Activated naive CD8-positive, alpha-beta T cell treated with anti-CD3 and anti-CD28 coated beads, Interleukin-2, amount 10 ng/mL, durations not matched to agents 7 days and 5 days (primary cell): ENCODE data around the gene HIPK4. TPM values are rescaled to one million over a fixed set of nuclear protein-coding genes. Genes with fewer than 3 reads are reported as not detected.
"Not testable (repeated sequence)": the region's sequence is repeated elsewhere in the genome, so short reads cannot be mapped to it uniquely, and the experiment has no call there.

Experiments
- ATAC-seq: fragments of 150-1000 bp; cut with Tn5 transposase; one replicate; pipeline ENCODE4 v1.10.0; 2021; ENCODE audit warnings: low read depth, moderate library complexity
- POLR2A ChIA-PET: fragments of 350-600 bp; sonication (Branson Sonifier 250); formaldehyde crosslinking; loops from one replicate; lab custom pipeline; 2021; ENCODE audit warnings: antibody characterized with exemption; lab: Charles Lee
- DNase-seq: peaks from one replicate; pipeline ENCODE4 v3.0.0; 2021
- H3K27ac Mint-ChIP-seq: one replicate; pipeline ENCODE4 v1.8.0; 2022; ENCODE audit warnings: mild to moderate bottlenecking, mixed read lengths
- H3K27me3 Mint-ChIP-seq: one replicate; pipeline ENCODE4 v1.8.0; 2022; ENCODE audit warnings: mild to moderate bottlenecking, moderate library complexity, mixed read lengths
- H3K36me3 Mint-ChIP-seq: one replicate; pipeline ENCODE4 v1.8.0; 2021; ENCODE audit warnings: mild to moderate bottlenecking, mixed read lengths
- H3K4me1 Mint-ChIP-seq: one replicate; pipeline ENCODE4 v1.8.0; 2021; ENCODE audit warnings: mixed read lengths
- H3K4me3 Mint-ChIP-seq: one replicate; pipeline ENCODE4 v1.8.0; 2022; ENCODE audit warnings: mild to moderate bottlenecking, moderate library complexity, mixed read lengths
- H3K9me3 Mint-ChIP-seq: one replicate; pipeline ENCODE4 v1.8.0; 2021; ENCODE audit warnings: mixed read lengths
- total RNA-seq, 2 experiments: library from RNA; stranded (reverse); gene quantifications; one replicate each; pipeline ENCODE4 v1.2.3, GENCODE V29; 2021

HIPK4 gene
- total RNA-seq, 2 experiments from 2014 or later: 0.11 TPM; not detected in 1

GRCh38 chr19:40377876-40378385 lies 12.1 kb downstream of the HIPK4 start:
- POLR2A ChIA-PET: no interaction called here
- ATAC-seq (no peak), DNase-seq (no peak)
- no peaks in the 10 kb centered on the region for H3K27me3 Mint-ChIP-seq
- H3K27ac Mint-ChIP-seq: no peak overlapping the region
- H3K4me1 Mint-ChIP-seq: peaks cover 17% of the 10 kb centered on the region
- no peaks in the 10 kb centered on the region for H3K9me3 Mint-ChIP-seq
- H3K4me3 Mint-ChIP-seq: no peak overlapping the region
- H3K36me3 Mint-ChIP-seq: peaks cover under 1% of the 10 kb centered on the region

GRCh38 chr19:40376286-40376862 lies 13.6 kb downstream of the HIPK4 start:
- POLR2A ChIA-PET: no interaction called here
- no peaks in the 10 kb centered on the region for H3K9me3 Mint-ChIP-seq
- ATAC-seq (no peak), DNase-seq (no peak)
- peaks cover 1% of the 10 kb centered on the region for H3K36me3 Mint-ChIP-seq
- H3K27ac Mint-ChIP-seq: no peak overlapping the region
- H3K4me3 Mint-ChIP-seq: no peak overlapping the region
- no peaks in the 10 kb centered on the region for H3K27me3 Mint-ChIP-seq
- peaks cover 19% of the 10 kb centered on the region for H3K4me1 Mint-ChIP-seq

GRCh38 chr19:40374084-40374483 lies 15.9 kb downstream of the HIPK4 start:
- ATAC-seq (no peak), DNase-seq (no peak)
- POLR2A ChIA-PET: interaction anchor here (0.6 kb wide), 1 partner anchor 65 kb away, joined by 3 read pairs; no protein-coding TSS in a partner anchor
- H3K36me3 Mint-ChIP-seq: peaks cover 1% of the 10 kb centered on the region
- peak overlapping the region; percentile 62 for H3K27ac Mint-ChIP-seq
- H3K9me3 Mint-ChIP-seq: no peaks in the 10 kb centered on the region
- H3K4me3 Mint-ChIP-seq: no peak overlapping the region
- peaks cover 20% of the 10 kb centered on the region for H3K4me1 Mint-ChIP-seq
- H3K27me3 Mint-ChIP-seq: no peaks in the 10 kb centered on the region

DNA sequence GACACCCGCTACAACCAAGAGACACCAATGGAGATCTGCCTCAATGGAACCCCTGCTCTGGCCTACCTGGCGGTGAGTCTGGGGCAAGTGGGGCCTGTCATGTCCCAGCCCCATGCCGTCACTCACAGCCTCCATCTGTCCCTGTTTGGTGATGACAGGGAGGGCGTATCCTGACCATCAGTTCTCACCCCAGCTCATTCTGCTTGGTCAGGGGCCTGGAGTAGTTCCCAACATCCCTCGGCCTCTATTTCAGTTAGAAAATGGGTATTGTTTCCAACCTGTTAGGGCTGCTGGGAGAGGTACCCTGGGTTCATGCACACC lies 18.2 kb downstream of the HIPK4 start:
- ATAC-seq (no peak), DNase-seq (no peak)
- H3K4me3 Mint-ChIP-seq: no peak overlapping the region
- peaks cover 20% of the 10 kb centered on the region for H3K4me1 Mint-ChIP-seq
- no peak overlapping the region for H3K27ac Mint-ChIP-seq
- POLR2A ChIA-PET: no interaction called here
- H3K36me3 Mint-ChIP-seq: peaks cover 3% of the 10 kb centered on the region
- H3K9me3 Mint-ChIP-seq: no peaks in the 10 kb centered on the region
- no peaks in the 10 kb centered on the region for H3K27me3 Mint-ChIP-seq

- H3K27me3 Mint-ChIP-seq: no peaks in the 10 kb centered on the region
Observed at GRCh38 chr19:40370997-40371801, 18.8 kb downstream of the HIPK4 start.

DNA sequence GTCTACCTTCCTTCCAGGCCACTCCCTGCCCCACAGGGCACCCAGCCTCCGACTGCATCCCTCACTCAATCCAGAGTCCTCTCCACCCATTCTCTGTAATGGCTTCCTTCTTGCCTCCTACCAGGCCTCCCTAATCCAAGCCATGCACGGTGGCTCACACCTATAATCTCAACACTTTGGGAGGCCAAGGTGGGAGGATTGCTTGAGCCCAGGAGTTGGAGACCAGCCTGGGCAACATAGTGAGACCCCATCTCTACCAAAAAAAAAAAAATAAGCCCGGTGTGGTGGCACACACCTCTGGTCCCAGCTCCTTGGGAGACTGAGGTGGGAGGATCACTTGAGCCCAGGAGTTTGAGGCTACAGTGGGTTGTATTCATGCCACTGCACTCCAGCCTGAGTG lies 19.7 kb downstream of the HIPK4 start:
- Mint-ChIP-seq H3K4me1 (peaks cover 22% of the 10 kb centered on the region), H3K27ac (peak overlapping the region; percentile 48)
- H3K27me3 Mint-ChIP-seq, POLR2A ChIA-PET, H3K36me3 Mint-ChIP-seq, ATAC-seq, H3K9me3 Mint-ChIP-seq, H3K4me3 Mint-ChIP-seq, DNase-seq: not testable (repeated sequence)

More at GRCh38 chr19:40370997-40371801, 18.8 kb downstream of the HIPK4 start:
- Mint-ChIP-seq H3K4me1 (peaks cover 20% of the 10 kb centered on the region), H3K36me3 (peaks cover 3% of the 10 kb centered on the region), H3K9me3 (no peaks in the 10 kb centered on the region), H3K27ac (no peak overlapping the region), H3K4me3 (no peak overlapping the region)
- no peak for ATAC-seq
- POLR2A ChIA-PET: no interaction called here
- no peak for DNase-seq

DNA sequence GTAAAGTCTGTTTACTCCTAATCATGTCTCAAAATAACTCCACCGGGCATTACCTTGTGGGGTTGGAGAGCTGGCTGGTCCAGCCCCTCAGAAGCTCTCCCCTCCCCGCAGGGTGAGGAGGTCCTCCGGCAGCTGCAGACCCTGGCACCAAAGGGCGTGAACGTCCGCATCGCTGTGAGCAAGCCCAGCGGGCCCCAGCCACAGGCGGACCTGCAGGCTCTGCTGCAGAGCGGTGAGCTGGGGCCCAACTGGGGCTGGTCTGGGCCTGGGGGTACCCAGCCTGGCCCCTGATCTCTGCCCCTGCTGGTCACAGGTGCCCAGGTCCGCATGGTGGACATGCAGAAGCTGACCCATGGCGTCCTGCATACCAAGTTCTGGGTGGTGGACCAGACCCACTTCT lies 20.2 kb downstream of the HIPK4 start:
- H3K27ac Mint-ChIP-seq: peak overlapping the region; percentile 48
- peaks cover 3% of the 10 kb centered on the region for H3K36me3 Mint-ChIP-seq
- no peak overlapping the region for H3K4me3 Mint-ChIP-seq
- DNase-seq (no peak), ATAC-seq (no peak)
- no peaks in the 10 kb centered on the region for H3K9me3 Mint-ChIP-seq
- H3K4me1 Mint-ChIP-seq: peaks cover 21% of the 10 kb centered on the region
- POLR2A ChIA-PET: no interaction called here
- no peaks in the 10 kb centered on the region for H3K27me3 Mint-ChIP-seq

DNA sequence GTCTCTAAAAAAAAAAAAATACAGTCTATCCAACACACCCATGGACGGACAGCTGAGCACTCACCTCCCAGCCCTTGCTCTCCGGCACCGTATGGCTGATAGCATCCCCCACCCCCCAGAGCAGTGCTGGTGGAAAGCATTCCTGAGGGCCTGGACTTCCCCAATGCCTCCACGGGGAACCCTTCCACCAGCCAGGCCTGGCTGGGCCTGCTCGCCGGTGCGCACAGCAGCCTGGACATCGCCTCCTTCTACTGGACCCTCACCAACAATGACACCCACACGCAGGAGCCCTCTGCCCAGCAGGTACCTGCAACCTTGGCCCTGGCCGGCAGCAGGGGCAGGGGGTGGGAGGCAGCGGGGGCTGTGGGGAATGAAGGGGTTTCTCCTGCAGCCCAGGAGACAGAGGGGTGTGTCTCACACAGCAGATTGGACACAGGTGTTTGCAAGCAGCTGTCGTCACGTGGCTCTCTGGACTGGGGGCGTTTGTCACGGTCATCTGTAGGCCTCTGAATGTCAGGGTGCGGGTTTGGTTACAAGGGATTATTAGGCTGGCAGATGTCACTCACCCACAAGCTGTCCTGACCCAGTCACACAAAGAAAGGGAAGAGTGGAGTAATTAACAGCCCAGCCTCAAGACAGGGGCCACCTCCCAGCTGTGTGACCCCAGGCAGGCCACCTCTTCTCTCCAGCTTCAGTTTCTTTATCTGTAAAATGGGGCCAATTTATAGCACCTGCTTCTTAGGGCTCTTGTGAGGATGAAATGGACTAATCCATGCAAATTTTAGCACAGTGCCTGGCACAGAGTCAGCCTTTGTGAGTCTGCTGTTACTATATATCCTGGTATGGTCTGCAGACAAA lies 22.2 kb downstream of the HIPK4 start:
- no peaks in the 10 kb centered on the region for H3K9me3 Mint-ChIP-seq
- ATAC-seq (no peak), DNase-seq (no peak)
- POLR2A ChIA-PET: interaction anchor here (0.8 kb wide), 1 partner anchor 13 kb away, joined by 3 read pairs; no protein-coding TSS in a partner anchor
- no peaks in the 10 kb centered on the region for H3K27me3 Mint-ChIP-seq
- no peak overlapping the region for H3K27ac Mint-ChIP-seq
- no peak overlapping the region for H3K4me3 Mint-ChIP-seq
- peaks cover 20% of the 10 kb centered on the region for H3K4me1 Mint-ChIP-seq
- peaks cover 2% of the 10 kb centered on the region for H3K36me3 Mint-ChIP-seq

- no peaks in the 10 kb centered on the region for H3K27me3 Mint-ChIP-seq
- POLR2A ChIA-PET: interaction anchor here (1.4 kb wide), 1 partner anchor 8 kb away, joined by 4 read pairs; no protein-coding TSS in a partner anchor
- ATAC-seq (no peak), DNase-seq (no peak)
- H3K36me3 Mint-ChIP-seq: peaks cover 2% of the 10 kb centered on the region
- no peak overlapping the region for H3K4me3 Mint-ChIP-seq
- peaks cover 23% of the 10 kb centered on the region for H3K4me1 Mint-ChIP-seq
- H3K9me3 Mint-ChIP-seq: no peaks in the 10 kb centered on the region
- H3K27ac Mint-ChIP-seq: peak overlapping the region; percentile 37
Observed at GRCh38 chr19:40366697-40367561, 23.1 kb downstream of the HIPK4 start.

DNA sequence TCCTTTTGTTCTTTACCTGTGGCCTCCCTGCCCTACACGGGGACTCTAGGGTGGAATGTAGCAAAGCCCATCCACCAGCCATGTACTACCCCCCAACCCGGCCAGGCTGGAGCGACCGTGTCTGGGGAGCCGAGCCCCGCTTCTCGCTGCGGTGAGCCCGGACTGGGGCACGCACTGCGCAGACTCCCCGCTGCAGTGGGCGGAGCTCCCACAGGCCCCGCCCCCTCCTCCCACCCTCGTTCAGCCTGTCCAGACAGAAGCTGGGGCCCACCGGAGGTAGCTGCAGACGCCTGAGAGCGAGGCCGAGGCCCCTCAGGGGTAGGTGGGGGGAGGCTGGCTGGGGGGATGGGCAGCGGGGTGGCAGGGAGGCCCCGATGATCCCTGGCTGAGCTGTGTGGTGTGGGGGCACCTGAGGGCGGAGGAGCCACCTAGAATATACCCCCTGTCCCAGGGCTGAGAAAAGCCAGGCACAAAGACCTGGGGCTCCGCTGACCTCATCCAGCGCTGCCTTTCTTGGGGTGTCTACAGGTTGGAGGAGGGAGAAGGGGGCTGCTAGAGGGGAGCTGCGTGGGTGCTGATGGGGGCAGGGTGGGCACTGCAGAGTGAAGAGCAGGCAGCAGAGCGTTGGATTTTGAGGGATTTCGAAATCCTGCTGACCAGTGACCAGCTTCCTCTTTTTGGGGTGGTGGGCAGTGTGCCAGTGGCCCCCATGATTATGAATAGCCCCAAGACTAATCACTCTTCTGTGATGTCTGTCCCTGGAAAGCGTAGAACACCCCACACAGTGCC lies 24.2 kb downstream of the HIPK4 start:
- peak overlapping the region; percentile 38 for H3K27ac Mint-ChIP-seq
- ATAC-seq (peak; percentile 77), DNase-seq (peak; percentile 67)
- POLR2A ChIA-PET: interaction anchor here (0.9 to 1.4 kb wide), 4 partner anchors 9 to 81 kb away, joined by 3 to 4 read pairs (median 3); partner anchors contain the start of genes AKT2, C19orf47 and PLD3
- H3K9me3 Mint-ChIP-seq: no peaks in the 10 kb centered on the region
- H3K27me3 Mint-ChIP-seq: no peaks in the 10 kb centered on the region
- peaks cover 22% of the 10 kb centered on the region for H3K4me1 Mint-ChIP-seq
- H3K36me3 Mint-ChIP-seq: peaks cover 3% of the 10 kb centered on the region
- H3K4me3 Mint-ChIP-seq: peak overlapping the region; percentile 49

GRCh38 chr19:40365010-40365409 lies 25.0 kb downstream of the HIPK4 start:
- H3K27ac Mint-ChIP-seq: peak overlapping the region; percentile 80
- no peak for DNase-seq
- ATAC-seq: no peak
- H3K4me1 Mint-ChIP-seq: peaks cover 22% of the 10 kb centered on the region
- H3K36me3 Mint-ChIP-seq: peaks cover 5% of the 10 kb centered on the region
- H3K9me3 Mint-ChIP-seq: no peaks in the 10 kb centered on the region
- no peaks in the 10 kb centered on the region for H3K27me3 Mint-ChIP-seq
- H3K4me3 Mint-ChIP-seq: peak overlapping the region; percentile 68
- POLR2A ChIA-PET: interaction anchor here (1.1 to 1.2 kb wide), 2 partner anchors 17 to 80 kb away, joined by 3 read pairs; partner anchors contain the start of genes AKT2, C19orf47 and PLD3
